ENCODE data around the gene XPNPEP3.
A peak's percentile ranks its signal among the peaks of the same experiment; 100 is the strongest.
"Not testable (repeated sequence)": the region's sequence is repeated elsewhere in the genome, so short reads cannot be mapped to it uniquely, and the experiment has no call there.

XPNPEP3 gene

DNA sequence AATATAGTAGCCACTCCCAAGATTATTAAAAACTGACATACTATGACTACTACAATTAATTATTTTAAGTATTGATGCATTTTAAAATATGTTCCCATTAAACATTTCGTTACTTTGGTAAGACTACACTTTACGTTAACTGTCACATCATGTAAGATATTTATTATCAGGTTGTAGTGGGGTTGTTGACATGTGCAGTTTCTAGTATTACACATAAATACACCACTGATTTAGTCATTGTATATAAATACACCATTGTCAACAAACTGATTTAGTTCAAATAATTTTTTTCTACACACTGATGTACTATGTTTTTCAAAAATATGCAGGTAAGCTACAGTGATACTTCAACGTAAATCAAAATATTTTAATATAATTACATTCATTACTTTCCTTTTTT is 12.0 kb upstream of the XPNPEP3 start:
- TF ChIP-seq, protein P1, sequence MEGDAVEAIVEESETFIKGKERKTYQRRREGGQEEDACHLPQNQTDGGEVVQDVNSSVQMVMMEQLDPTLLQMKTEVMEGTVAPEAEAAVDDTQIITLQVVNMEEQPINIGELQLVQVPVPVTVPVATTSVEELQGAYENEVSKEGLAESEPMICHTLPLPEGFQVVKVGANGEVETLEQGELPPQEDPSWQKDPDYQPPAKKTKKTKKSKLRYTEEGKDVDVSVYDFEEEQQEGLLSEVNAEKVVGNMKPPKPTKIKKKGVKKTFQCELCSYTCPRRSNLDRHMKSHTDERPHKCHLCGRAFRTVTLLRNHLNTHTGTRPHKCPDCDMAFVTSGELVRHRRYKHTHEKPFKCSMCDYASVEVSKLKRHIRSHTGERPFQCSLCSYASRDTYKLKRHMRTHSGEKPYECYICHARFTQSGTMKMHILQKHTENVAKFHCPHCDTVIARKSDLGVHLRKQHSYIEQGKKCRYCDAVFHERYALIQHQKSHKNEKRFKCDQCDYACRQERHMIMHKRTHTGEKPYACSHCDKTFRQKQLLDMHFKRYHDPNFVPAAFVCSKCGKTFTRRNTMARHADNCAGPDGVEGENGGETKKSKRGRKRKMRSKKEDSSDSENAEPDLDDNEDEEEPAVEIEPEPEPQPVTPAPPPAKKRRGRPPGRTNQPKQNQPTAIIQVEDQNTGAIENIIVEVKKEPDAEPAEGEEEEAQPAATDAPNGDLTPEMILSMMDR (IDR thresholded peaks at IDR 0.05; ENCODE audit: borderline replicate concordance, insufficient read depth, low read depth, low read length): no peak
- no peak overlapping the region for H3K4me3 ChIP-seq (ENCODE audit: low read depth, low read length)

DNA sequence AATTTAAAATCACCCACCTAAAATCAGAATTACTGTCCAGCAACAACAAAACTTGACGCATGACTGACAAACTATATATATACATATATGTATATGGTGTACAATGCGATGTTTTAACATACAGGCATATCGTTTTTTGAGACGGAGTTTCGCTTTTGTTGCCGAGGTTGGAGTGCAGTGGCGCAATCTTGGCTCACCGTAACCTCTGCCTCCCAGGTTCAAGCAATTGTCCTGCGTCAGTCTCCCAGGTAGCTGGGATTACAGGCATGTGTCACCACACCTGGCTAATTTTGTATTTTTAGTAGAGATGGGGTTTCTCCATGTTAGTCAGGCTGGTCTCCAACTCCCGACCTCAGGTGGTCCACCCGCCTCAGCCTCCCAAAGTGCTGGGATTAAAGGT is 11.1 kb upstream of the XPNPEP3 start:
- H3K4me3 ChIP-seq (ENCODE audit: low read depth, low read length): not testable (repeated sequence)

DNA sequence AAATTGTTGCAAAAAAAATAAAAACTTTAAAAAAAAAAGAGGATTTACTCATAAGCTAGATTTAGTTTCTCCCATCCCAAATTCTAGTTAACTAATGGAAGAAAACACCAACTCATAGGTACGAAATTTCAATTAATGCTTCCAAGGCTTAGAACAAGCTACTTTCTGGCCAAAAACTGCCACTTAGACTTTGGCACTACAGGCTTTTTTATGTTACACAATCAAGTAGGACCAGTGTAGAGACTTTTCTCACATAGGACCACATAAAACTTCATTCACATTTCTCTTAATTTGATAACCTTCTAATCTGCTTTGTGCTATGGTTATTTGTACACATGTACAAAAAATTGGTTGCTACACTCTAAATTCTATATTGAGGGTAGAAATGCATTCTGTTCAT is 3.6 kb upstream of the XPNPEP3 start:
- no peak overlapping the region for H3K4me3 ChIP-seq (ENCODE audit: low read depth, low read length)
- TF ChIP-seq, protein P1 (IDR thresholded peaks at IDR 0.05; ENCODE audit: borderline replicate concordance, insufficient read depth, low read depth, low read length): no peak

DNA sequence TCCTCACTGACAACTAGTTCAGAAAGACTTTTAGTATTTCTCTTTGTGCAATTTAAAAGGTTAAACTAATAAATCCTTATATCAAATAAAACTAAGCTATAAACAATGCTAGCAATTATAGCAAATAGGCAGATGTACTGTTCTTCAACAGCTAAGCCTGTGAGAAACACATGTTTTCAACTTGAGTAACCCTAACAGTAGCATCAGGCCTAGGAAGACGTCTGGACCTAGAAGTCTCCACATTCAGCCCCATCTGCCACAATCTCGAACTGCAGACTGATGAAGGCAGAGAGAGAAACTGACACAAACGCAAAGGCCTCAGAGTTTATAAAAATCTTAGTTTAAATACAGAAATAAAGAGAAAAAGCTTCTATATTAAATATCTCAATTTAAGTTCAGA is 3.0 kb upstream of the XPNPEP3 start:
- TF ChIP-seq, protein P1 (IDR thresholded peaks at IDR 0.05; ENCODE audit: borderline replicate concordance, insufficient read depth, low read depth, low read length): no peak
- no peak overlapping the region for H3K4me3 ChIP-seq (ENCODE audit: low read depth, low read length)

DNA sequence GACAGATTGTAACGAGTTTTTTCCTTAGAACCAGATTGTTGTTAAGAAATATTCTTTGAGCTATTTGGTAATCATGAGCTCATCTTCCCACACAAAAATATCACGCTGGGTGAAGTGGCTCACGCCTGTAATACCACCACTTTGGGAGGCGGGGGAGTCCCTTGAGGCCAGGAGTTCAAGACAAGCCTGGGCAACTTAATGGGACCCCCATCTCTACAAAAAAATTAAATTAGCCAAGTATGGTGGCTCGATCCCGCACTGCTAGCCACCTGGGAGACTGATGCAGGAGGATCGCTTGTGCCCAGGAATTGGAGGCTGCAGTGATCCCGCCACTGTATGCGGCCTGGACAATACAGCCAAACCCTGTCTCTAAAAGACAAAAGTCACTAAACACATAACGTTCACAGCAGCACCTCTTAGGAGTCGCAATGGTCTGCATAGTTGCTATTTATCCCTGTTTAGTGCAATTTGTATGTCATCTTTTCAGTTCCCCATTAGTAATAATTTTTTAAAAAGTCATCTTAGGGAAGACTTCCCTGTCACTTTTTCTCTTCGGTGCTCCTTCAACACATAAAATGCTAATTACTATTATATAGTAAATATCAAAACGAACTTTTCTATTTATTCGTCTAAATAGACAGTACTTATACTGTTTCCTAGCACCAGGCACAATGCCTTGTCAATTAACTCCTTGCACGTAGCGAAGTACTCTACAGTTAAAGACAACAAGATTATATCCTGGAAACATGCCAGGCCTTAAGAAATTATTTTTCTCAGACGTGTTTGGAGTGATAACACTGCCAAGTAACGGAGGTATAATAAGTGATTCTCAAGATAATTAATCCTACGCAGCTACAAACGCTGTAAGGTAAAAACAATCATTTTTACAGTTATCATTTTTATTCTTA is 1.6 kb upstream of the XPNPEP3 start:
- peak overlapping the region; percentile 84 for H3K4me3 ChIP-seq (ENCODE audit: low read depth, low read length)
- TF ChIP-seq, protein P1 (IDR thresholded peaks at IDR 0.05; ENCODE audit: borderline replicate concordance, insufficient read depth, low read depth, low read length): no peak

DNA sequence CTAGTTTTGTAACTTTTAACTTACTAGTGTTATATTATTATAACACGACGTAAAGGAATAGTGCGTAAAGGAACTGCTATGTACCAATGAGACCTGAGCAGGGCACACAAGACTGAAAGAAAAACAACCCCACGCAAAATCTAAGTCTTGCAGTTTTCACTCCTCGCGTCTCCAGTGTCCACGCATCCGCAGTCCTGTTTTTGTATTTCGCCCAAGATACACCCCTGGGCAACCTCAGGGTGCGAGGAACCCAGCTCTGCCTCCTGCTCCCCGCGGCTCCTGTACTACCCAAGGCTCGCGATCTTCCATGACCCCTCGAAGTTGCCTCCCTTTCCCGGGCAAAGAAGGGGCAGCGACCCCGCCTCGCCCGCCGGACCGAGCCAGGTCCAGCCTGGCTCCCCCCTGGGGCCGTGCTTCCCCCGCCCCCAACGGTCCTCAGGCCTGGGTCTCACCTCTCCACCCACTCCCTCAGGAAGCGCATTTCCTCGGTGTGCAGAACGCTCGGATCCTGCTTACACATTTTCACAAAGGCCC is 902 bp upstream of the XPNPEP3 start:
- H3K4me3 ChIP-seq (ENCODE audit: low read depth, low read length): peak overlapping the region; percentile 84
- TF ChIP-seq, protein P1 (IDR thresholded peaks at IDR 0.05; ENCODE audit: borderline replicate concordance, insufficient read depth, low read depth, low read length): no peak

DNA sequence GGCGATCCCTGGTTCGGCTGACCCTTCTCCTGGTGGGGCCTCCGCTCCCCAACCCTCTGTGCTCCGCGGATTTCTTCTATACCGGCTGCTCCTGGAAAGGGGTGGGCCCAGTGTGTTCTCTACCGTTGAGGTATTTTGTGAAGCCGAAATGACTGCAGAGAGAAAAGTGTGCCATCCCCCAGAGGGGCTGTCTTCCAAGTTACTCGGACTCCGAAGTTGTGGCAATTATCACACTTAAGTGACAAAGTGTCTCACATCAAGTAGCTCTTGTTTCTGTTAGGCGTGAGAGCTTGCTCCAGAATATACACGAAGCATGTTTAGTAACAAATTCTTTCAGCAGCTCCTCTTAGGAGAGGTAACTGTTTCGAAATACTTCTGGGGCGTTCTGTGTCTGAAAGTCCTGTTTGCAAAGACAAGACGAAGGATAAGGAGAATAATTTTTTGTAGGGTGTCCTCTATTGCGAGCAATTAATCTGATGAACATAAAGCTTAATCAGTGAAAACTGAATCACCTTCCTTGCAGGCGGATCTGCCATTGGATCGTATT is 434 bp downstream of the XPNPEP3 start:
- H3K4me3 ChIP-seq (ENCODE audit: low read depth, low read length): peak overlapping the region; percentile 84
- TF ChIP-seq, protein P1 (IDR thresholded peaks at IDR 0.05; ENCODE audit: borderline replicate concordance, insufficient read depth, low read depth, low read length): no peak
